GM21360 (cell line): Measurements from ENCODE around the gene POLR2E.
A peak's percentile ranks its signal among the peaks of the same experiment; 100 is the strongest.

Experiments used
- ATAC-seq: cut with Tn5 transposase; IDR thresholded peaks from one replicate; pipeline ENCODE4 v1.9.1; 2021; ENCODE audit warnings: mild to moderate bottlenecking, moderate library complexity; ENCODE audit not compliant: unreplicated experiment

POLR2E gene

GRCh38 chr19:1082165-1082927 is 12.8 kb downstream of the POLR2E start:
- ATAC-seq: peak; percentile 45

GRCh38 chr19:1081301-1082164 is 13.6 kb downstream of the POLR2E start:
- no peak for ATAC-seq

- ATAC-seq: no peak
These were observed 14.6 kb downstream of the POLR2E start for GRCh38 chr19:1080360-1081161.

GRCh38 chr19:1079566-1080111 is 15.5 kb downstream of the POLR2E start:
- ATAC-seq: no peak

GRCh38 chr19:1076951-1077350 is 18.2 kb downstream of the POLR2E start:
- ATAC-seq: peak; percentile 37

- no peak for ATAC-seq
These were observed 19.2 kb downstream of the POLR2E start for GRCh38 chr19:1076046-1076386.

- ATAC-seq: peak; percentile 45
These were observed 20.5 kb downstream of the POLR2E start for GRCh38 chr19:1074544-1075283.

- ATAC-seq: peak; percentile 5
These were observed 21.1 kb downstream of the POLR2E start for GRCh38 chr19:1073956-1074517.

GRCh38 chr19:1073063-1073955 is 21.9 kb downstream of the POLR2E start:
- no peak for ATAC-seq

GRCh38 chr19:1072371-1073015 is 22.7 kb downstream of the POLR2E start:
- ATAC-seq: no peak

GRCh38 chr19:1070931-1071791 is 24.0 kb downstream of the POLR2E start:
- ATAC-seq: no peak

- no peak for ATAC-seq
These were observed 24.6 kb downstream of the POLR2E start for GRCh38 chr19:1070576-1070930.

- ATAC-seq: no peak
These were observed 26.0 kb downstream of the POLR2E start for GRCh38 chr19:1069009-1069779.

- no peak for ATAC-seq
These were observed 26.9 kb downstream of the POLR2E start for GRCh38 chr19:1068009-1069001.

- ATAC-seq: no peak
These were observed 27.7 kb downstream of the POLR2E start for GRCh38 chr19:1067341-1067957.
